ENCODE measurements around the gene CELSR1. TPM values are rescaled to one million over a fixed set of nuclear protein-coding genes. Genes with fewer than 3 reads are reported as not detected.

CELSR1 gene
- total RNA-seq, 1 experiment from 2014 or later, result 14.2 TPM

DNA sequence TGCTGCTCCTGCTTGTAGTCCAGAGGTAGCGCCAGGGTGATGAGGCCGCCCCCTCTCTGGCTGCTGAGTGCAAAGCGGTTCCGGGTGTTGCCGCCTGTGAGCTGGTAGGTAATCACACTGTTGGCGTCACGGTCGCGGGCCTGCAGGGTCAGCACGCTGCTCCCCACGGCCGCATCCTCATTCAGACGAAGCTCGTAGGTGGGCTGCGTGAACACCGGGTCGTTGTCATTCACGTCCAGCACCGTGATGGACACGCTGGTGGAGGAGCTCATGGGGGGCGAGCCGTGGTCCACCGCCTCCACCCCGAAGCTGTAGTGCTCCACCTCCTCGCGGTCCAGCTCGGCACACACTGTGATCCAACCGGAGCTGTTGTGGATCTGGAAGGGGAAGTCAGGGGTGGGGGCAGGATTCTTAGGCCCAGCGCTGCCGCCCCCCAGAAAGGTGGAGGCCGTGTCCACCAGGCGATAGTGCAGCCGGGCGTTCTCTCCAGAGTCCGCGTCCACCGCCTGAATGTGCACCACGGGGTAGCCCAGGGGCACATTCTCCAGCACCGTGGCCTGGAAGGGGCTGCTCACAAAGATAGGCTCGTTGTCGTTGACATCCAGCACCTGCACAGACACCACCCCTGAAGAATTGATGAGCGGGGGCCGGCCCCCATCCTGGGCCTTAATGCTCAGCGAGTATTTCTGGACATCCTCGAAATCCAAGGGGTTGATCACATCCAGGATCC lies 2.4 kb downstream of the CELSR1 start:
- ATAC-seq, result no peak
- DNase-seq, result no peak
- no peaks in the 10 kb centered on the region for H3K27me3 ChIP-seq (ENCODE audit: low read length)
- H3K9ac ChIP-seq (ENCODE audit: low read length), result no peak overlapping the region
- no peak overlapping the region for H3K4me2 ChIP-seq (ENCODE audit: low read length)
- no peak overlapping the region for H3K4me3 ChIP-seq (ENCODE audit: low read length)
- no peak overlapping the region for H2AFZ ChIP-seq (ENCODE audit: low read length)
- peaks cover 39% of the 10 kb centered on the region for H3K4me1 ChIP-seq (ENCODE audit: insufficient read depth, low read length)
- POLR2A ChIA-PET (ENCODE audit: unreplicated experiment), result no interaction called here
- H4K20me1 ChIP-seq (ENCODE audit: low read length), result 0 out of 2 replicates have a peak, but pooled peaks cover 3% of the 10 kb centered on the region
- TF ChIP-seq, protein P1, sequence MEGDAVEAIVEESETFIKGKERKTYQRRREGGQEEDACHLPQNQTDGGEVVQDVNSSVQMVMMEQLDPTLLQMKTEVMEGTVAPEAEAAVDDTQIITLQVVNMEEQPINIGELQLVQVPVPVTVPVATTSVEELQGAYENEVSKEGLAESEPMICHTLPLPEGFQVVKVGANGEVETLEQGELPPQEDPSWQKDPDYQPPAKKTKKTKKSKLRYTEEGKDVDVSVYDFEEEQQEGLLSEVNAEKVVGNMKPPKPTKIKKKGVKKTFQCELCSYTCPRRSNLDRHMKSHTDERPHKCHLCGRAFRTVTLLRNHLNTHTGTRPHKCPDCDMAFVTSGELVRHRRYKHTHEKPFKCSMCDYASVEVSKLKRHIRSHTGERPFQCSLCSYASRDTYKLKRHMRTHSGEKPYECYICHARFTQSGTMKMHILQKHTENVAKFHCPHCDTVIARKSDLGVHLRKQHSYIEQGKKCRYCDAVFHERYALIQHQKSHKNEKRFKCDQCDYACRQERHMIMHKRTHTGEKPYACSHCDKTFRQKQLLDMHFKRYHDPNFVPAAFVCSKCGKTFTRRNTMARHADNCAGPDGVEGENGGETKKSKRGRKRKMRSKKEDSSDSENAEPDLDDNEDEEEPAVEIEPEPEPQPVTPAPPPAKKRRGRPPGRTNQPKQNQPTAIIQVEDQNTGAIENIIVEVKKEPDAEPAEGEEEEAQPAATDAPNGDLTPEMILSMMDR (conservative IDR thresholded peaks at IDR 0.05; ENCODE audit: low read depth, low read length), result no peak
- TF ChIP-seq EZH2phosphoT487 (IDR thresholded peaks at IDR 0.05; ENCODE audit: borderline replicate concordance, low read length), result no peak
- TF ChIP-seq EZH2 (IDR thresholded peaks at IDR 0.05; ENCODE audit: low read length, unreplicated experiment), result no peak
- peaks cover 59% of the 10 kb centered on the region for H3K79me2 ChIP-seq (ENCODE audit: low read length)
- H3K9me2 ChIP-seq (replicated peaks; ENCODE audit: low read length), result no peaks in the 10 kb centered on the region
- H3K36me3 ChIP-seq (ENCODE audit: low read depth, low read length), result no peaks in the 10 kb centered on the region
- intact Hi-C loops (cut with micrococcal nuclease), result no loop called here
- no TSS peak for BruUV-seq (replicated peaks)
- no peak overlapping the region for H3K27ac ChIP-seq (ENCODE audit: low read length)
- H3K9me3 ChIP-seq (ENCODE audit: low read length), result no peaks in the 10 kb centered on the region
- H3F3A ChIP-seq (ENCODE audit: low read length, unreplicated experiment), result no peaks in the 10 kb centered on the region
- CTCF ChIA-PET, result no interaction called here

DNA sequence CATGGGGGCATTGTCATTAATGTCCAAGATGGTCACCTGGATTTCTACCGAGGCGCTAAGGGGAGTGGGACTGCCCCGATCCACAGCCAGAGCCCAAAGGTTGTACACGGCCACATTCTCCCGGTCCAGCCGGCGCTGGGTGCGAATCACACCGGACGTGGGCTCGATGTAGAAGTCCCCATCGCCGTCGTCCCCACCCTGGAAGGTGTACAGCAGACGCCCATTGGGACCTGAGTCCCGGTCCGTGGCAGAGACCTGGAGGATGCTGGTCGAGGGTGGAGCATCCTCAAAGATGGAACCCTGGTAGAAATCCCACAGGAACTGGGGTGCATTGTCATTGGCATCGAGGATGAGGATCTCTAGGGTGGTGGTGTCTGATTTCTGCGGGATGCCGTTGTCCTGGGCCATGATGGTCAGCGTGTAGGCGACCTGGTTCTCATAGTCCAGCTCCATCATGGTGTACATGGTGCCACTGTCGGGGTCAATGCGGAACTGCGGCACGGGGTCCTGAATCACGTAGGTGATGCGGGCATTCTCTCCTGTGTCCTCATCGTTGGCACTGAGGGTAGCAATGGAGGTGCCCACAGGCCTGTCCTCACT lies 3.1 kb downstream of the CELSR1 start:
- ATAC-seq, result no peak
- no peak for TF ChIP-seq EZH2 (IDR thresholded peaks at IDR 0.05; ENCODE audit: low read length, unreplicated experiment)
- TF ChIP-seq, protein P1 (conservative IDR thresholded peaks at IDR 0.05; ENCODE audit: low read depth, low read length), result no peak
- TF ChIP-seq EZH2phosphoT487 (IDR thresholded peaks at IDR 0.05; ENCODE audit: borderline replicate concordance, low read length), result no peak
- Histone ChIP-seq H4K20me1 (ENCODE audit: low read length) (0 out of 2 replicates have a peak, but pooled peaks cover 3% of the 10 kb centered on the region), H3K9me3 (ENCODE audit: low read length) (no peaks in the 10 kb centered on the region), H3K4me2 (ENCODE audit: low read length) (peak overlapping the region; percentile 80; the same call in 1 of the 2 replicates), H3K9ac (ENCODE audit: low read length) (no peak overlapping the region), H3K4me3 (ENCODE audit: low read length) (no peak overlapping the region), H3K79me2 (ENCODE audit: low read length) (peaks cover 66% of the 10 kb centered on the region), H3K9me2 (replicated peaks; ENCODE audit: low read length) (no peaks in the 10 kb centered on the region), H3K4me1 (ENCODE audit: insufficient read depth, low read length) (peaks cover 37% of the 10 kb centered on the region), H3K27ac (ENCODE audit: low read length) (no peak overlapping the region), H3F3A (ENCODE audit: low read length, unreplicated experiment) (no peaks in the 10 kb centered on the region), H3K27me3 (ENCODE audit: low read length) (no peaks in the 10 kb centered on the region), H3K36me3 (ENCODE audit: low read depth, low read length) (no peaks in the 10 kb centered on the region), H2AFZ (ENCODE audit: low read length) (no peak overlapping the region)
- ChIA-PET CTCF (no interaction called here), POLR2A (ENCODE audit: unreplicated experiment) (no interaction called here)
- BruUV-seq (replicated peaks), result no TSS peak
- DNase-seq, result no peak
- intact Hi-C loops (cut with micrococcal nuclease), result no loop called here

Data from PC-3 (cell line).